NCI-H128 (cell line): ENCODE measurements around the gene RARB.

Experiments
- DNase-seq: peaks from one replicate; lab custom pipeline; 2025; ENCODE audit not compliant: unreplicated experiment; lab: John Stamatoyannopoulos, UW

The RARB gene

DNA sequence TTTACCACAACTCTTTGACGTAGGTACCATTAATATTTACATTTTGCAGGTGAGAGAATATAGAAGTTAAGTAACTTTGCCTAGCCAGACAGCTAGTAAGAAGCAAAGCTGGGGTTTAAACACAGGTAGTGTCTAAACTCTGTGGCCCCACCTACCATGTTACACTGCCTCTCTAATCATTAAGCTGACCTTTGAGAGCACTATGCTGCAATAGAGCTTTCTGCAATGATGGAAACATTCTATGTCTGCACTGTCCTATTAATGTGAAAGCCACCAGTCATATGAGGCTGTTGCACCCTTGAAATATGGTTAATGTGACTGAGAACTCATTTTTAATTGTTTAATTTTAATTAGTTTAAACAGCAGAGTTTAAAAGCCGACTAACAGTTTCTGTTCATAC, 6.3 kb upstream of the RARB start:
- no peak for DNase-seq

DNA sequence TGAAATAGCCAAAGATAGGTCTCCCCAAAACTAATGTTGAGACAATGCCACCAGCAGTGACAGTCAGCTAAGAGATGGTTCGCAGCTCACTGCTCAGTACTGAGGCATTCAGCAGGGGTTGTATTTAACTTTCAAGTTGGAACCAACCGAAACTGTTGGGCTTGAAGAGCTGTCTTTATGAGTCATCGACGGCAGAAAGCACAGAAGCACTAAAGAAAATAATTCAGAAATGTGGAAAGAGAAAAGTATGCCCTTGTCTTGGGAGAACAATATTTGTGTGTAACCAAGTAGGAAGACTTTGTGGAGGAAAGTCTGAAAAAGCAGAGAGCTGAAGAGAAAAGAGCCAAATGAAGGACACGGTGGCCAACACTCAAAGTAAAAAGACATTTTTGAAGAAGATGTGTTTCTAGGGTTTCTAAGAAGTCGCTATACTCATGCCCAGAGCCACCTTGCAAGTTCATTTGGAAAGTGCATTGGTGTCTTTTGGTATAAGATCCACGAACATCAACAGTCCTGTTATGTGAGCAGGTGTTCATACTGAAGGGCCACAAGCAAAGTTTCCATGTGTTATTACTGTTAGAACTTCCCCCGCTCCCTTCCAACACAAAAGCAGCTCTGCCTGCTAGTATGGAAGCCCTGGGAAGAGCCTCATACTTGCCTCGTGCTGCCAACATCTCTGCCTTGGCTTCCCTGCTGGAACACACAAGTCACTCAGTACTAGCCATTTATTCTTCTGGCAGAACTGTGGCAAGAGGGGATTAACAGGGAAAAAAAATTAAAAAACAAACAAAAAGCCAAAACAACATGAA, 4.1 kb upstream of the RARB start:
- no peak for DNase-seq

DNA sequence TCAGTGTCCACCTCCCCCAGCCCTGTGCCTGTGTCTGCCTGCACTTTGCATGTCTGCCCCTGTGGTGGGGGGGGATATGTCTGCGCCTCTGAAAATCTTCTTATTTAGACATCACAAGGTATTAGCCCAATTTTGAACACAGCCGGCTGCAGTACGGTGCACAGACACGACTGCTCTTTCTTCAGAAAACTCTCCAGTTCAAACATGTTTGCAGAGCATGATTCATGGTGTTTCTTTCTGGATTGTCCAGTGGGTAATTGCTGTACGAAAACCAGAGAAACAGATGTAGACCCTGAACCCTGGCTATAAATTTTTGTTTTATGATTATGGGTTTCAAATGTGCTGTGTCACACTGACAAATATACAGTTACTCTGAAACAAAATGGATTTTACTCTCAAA, 3.4 kb upstream of the RARB start:
- DNase-seq: no peak

DNA sequence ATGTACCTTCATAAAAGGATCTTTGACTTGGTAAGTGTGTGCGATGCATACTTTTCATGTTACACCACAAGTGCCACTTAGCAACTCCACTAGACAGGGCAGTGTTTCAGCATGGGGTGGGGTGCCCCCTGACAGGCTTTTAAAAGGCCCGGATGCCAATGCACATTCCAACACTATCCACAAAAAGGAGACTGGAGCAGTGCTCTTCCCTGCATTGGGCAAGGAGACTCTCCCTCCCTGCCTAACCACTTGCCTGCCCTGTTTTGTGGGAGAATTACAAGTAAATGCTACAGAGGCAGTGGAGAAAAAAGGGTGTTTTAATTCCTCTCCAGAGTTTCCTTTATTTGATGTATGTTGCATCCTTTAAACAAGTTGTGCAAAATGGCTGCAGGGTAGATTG, 1.7 kb upstream of the RARB start:
- no peak for DNase-seq

DNA sequence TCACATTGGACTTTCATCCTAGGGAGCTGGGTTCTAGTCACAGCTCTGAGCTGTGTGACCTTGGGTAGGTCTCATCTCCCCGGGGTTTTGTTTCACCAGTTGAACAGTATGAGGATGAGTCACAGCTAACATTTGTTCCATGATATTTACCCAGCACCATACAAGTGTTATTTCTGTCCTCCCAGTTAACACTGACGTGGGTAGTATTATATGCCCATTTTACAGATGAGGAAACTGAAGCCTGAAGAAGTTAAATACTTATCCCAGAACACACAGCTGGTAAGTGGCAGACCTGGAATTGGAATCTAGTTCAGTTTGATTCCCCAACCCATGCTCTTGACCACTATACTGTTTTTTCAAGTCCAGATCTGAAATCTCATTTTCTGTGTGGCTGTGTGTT, 908 bp upstream of the RARB start:
- DNase-seq: no peak

DNA sequence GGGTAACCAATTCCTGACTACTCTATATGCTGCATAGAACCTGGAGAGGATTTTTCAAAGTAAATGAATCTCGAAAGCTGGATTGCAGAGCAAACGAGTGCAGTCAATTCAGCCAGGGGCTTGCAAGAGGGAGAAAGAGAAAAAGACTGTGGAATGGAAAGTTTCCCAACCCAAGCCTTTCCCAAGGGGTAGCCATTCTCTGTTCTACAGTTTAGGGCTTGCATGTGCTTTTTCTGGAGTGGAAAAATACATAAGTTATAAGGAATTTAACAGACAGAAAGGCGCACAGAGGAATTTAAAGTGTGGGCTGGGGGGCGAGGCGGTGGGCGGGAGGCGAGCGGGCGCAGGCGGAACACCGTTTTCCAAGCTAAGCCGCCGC, 511 bp upstream of the RARB start:
- DNase-seq: no peak

DNA sequence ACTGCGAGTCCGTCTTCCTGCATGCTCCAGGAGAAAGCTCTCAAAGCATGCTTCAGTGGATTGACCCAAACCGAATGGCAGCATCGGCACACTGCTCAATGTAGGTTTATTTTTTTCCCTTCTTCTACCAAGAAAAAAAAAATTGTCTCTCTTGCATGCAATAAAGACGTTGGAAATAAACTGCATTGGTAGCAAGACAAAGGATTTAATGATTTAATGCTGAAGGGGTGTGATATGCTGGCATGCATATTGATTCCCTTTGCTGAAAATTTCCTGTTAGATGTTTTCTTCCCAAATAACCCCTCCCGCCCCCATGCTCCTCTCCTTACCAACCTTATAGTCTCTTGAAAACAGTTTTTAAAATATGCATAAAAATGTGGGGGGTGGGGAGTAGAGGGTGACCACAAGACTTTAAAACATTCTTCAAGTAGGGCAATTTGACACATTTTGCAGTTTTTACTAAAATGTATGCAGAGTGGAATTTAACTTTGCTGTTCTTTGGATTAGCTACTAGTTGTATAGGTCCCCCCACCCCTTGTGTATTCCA, 799 bp downstream of the RARB start:
- DNase-seq: no peak

DNA sequence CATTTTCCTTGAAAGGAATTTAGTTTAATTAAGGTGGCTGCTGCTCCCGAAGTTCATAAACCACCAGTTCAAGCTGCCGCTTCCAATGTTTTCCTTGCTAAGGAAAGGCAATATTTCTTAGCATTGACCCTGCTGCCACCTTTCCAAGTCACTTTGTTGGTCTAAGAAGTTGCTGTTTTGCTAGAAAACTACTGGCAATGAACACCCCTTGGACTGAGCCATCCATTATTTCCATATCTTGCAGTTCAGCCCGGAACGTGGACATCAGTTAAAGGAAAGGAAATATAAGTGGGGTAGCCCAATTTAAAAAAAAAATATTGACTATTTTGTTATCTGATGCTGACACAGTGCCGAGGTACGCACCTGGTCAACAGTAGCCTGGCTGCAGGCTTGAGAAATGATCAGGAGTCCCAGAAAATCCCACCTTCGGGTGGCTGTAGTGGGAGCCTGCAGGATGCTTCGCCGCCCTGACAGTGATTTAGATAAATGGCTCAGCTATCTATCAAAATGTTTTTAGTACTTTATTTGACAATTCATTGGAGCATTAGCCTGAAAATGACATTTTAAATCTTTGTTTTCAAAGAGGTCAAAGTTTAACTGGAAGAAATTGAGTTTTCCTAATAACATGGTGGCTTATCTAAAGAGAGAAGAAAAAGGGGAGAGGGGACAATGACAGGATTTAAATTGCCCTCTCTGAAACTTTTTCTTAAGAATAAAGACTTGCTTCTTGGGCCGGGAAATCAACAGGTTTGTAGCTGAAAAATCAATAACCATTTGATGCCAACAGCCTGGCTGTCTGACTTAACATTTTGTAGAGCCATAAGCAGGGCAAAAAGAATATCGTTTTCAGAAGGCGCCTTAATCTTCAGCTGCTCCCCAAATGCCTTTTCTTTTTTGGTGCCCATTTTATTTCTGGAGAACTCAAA, 1.6 kb downstream of the RARB start:
- no peak for DNase-seq

DNA sequence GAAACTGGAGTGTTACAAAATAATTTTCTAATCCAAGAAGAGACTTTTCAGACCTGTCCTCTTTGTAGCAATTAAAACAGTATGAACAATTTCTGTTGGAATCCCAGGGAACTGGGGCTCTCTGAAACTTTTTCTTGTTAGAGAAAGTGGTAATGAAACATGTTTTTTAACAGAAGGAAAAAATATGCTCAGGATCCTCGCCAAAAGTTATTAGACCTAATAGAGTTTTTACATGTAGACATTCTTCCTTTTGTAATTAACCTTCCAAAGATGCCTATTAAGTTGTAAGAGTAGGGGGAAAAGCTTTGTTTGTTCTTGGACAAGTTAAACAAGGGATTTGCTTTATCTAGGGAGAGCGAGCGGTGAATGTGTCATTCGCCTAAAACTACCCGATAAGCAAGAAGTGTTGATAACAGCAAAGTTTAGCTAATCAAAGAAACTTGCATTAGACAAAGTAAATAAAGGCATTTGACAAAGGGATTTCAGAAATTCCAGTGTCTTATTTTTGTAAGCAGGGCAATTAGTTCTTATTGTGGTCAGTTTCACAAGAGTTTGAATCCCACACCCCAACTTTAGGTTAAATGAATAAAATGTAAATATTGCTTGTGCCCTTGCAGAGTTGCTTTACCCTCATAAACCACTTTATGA, 2.3 kb downstream of the RARB start:
- DNase-seq: no peak

DNA sequence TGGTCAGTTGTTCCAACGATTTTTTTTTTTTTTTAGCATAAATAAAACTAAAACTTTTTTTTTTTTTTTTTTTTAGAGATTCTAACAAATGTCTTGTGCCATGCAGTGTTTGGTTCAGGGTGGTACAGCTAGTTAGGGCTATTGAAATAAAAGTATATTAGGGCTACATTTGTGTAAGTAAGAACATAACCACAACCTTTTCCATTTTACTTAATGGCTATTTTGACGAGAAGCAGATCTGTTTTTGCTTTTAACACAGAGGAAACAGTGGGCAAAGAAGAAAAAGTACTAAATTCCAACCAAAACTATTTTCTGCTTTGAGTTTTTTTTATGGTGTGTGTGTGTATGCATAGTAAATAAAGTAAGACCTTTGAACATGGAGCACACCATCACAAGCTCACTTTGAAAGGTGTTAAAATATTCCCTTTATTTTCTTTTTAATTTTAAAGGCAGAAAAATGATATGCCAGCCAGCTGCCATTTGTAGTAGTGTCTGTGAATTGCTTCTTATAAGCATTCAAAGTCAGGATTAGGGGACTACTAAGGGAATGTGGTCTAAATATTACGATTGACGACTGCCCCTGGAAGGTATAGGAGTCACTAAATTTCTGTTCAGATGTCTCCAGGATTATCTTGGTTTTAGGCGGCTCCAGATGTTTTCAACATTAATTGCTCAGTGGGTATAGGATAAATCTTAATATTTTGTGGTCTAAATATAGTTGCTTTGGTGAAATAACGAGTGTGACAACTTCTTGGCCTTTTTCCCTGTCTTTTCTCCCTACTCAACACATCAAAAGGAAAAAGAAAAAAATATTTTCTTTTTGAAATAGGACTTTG, 3.1 kb downstream of the RARB start:
- no peak for DNase-seq

DNA sequence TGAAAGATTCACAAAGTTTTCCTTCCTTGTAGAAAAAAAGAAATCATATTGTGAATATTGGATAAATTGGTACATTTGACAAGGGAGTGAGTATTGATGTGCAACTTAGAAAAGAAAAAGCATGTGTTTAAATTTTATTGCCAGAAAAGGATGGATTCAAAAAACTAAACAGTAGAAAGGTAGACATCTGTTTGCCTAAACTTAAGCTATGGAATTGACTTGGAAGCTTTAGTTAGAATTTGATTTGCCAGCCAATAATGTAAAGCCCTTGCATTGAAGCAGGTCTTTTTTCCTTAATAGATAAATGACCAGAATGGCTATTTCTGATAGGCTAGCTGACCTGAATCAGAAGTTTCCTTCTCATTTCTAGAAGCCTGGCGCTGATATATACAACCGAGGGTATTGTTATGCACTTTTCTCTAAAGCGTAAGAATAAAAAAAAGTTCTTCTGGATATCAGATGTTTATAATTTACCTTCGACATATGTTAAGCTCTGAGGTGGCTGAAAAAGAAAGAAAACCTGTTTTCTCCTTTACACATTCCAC, 4.2 kb downstream of the RARB start:
- DNase-seq: no peak

DNA sequence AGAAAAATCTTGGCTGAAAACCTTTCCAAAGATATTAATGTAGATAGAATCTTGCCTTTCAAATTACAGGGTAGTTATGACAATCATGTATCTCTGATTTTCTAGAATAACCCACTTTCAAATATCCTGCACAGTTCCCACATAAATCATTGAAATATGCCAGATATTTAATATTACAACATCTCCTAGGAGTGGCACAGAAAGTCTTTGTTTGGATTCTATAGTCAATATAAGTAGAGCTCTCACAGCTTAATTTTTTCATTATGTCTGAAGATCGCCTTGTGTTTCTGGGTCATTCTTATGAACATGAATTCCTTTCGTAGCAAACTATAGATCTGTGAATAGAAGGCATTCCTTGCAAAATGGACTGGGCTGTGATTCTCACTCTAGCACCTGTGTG, 5.0 kb downstream of the RARB start:
- DNase-seq: no peak

DNA sequence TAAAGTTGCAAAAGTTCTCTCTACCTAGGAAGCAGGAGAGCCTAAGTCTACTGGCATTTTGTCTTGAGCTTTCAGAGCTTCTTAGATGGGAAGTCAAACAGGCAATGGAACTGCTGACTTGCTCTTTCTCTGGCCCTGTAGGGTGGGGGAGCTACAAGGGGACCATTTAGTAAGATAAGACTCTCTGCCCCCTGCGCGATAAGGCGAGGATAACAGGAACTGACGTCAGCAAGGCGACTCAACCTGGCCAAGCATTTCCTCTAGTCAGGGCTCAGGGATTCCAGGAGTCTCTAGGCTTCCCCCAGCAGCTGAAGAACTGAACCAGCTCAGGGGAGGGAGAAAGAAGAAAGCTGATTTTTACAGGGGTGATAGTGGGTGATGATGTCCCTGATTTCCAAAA, 5.8 kb downstream of the RARB start:
- no peak for DNase-seq

DNA sequence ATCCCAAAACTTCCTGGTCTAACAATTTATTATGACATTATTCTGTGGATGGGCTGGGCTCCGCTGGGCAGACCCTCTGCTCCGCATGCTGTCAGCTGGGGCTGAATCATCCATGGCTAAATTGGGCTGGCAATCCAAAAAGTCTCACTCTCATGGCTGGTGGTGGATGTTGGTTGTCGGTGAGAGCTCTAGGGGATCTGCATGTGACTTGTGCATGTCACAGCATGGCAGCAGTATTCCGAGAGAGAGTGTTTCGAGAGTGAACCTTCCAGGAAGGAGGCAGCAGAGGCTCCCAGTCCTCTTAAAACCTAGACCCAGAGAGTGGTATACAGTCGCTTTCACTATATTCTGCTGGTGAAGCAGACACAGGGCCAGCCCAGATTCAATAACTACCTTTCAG, 9.9 kb downstream of the RARB start:
- no peak for DNase-seq

DNA sequence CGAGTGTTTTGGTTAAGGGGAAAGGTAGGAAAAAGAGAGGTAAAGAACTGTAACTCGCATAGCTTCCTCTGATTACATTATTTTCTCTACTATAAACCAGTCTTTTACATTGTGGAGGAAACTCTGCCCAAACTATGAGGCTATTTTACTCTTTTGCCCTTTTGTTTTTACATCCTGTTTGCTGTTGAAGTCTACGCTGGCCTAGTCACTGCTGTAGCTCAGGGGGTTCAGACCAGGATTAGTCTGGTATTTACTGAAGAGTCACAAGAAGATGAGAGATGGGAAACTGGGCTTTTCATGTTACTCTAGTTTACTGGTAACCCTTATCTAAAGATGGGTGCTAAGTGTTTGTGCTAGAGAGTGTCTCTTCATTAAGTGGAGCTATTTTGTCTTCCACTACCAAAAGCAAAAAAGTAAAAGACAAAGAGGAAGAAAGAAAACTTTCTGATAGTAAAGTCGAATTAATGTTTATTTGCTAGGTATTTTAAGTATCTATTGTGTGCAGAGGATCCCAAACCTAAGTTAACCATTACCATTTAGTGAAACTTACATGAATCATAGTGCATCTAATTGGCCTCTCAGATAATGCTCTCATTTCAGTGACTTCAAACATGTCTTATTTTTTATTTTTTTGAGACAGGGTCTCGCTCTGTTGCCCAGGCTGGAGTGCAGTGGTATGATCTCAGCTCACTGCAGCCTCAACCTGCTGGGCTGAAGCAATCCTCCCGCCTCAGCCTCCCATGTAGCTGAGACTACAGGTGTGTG, 10.9 kb downstream of the RARB start:
- no peak for DNase-seq

DNA sequence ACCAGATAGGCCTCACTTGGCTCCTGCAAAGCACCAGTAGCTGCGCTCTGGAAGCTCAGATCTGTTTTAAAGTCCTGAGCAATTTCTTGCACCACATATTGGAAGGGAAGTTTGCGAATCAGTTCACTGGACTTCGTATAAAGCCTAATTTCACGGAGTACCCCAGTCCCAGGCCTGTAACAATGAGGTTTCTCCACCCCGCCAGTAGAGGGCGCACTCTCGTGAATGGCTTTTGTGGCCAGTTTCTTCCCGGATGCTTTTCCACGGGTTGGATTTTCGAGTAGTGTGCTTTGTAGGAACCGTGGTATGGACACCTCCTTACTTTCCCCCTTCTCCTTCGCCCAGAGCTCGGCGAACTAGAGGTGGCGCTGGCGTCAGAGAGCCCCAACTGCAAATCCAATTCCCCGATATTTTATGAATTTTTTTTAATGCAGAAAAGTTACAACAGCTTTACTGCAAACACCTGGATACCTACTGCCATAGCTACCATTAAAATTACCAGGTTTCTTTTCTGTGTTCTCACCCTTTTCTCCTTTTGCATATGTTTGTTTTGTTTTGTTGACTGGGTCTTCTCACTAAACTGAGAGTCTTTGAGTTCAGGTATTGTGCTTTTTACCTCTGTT, 13.3 kb downstream of the RARB start:
- no peak for DNase-seq

DNA sequence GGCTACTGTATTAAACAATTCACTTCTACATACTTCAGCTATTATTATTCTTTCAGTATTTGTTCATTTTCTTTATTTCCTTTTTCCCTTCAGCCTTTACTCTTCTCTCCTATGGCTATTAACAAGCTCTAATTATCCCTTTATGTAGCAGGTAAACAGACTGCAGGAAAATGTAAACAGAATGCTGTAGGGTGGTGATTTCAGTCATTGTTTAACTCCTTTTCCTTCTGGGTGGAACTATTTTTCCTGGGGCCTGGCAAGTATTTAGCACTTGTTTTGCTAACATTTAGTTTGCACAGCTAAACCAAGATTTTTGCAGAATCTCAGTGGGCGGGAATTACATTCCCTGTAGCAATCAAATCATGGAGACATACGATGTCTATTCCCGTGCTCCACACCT, 14.4 kb downstream of the RARB start:
- DNase-seq: no peak

DNA sequence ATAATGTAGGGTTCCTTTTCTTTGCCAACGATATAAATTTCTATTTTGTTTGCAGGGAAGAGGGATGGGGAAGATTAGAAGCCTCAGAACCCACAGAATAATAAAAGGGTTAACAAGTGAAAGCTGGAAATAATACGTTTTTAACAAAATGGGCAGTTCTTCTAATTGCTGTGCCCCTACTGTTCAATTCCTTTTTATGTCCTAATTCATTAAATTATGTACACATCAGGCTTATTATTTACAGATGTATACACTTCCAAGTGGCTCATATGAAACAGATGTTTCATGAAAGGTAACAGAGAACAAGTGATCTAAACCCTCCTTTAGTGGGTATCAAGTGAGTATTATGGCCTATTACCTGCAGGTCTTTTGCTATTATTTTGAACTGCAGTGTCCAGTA, 16.2 kb downstream of the RARB start:
- DNase-seq: no peak

DNA sequence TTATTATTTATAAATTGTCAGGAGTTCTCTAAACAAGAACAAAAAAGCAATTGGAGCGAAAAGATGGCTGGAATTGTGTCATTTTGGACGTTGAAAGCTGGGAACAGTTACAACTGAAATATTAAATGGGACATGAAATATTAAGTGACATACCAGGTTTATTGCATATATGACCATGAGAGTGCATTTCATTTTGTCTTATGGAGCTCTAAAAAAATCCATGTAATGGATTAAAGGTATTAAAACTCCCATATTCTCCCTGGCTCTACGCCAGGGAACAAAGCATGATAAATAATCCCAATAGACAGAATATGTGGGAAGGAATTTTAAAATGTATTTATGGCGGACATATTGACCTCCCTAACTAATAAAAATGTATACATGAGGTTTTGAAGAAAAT, 17.7 kb downstream of the RARB start:
- DNase-seq: no peak
